HEK293 (cell line): ENCODE data around the gene ZNF174.

Source experiments
- HOXC10 ChIP-seq: sonication (generic); formaldehyde crosslinking; IDR thresholded peaks from 2 replicates; pipeline ENCODE4 v1.8.1; 2023; ENCODE audit warnings: mild to moderate bottlenecking, missing genetic modification reagents
- KLF1 ChIP-seq: fragments of 450-650 bp; formaldehyde crosslinking; IDR thresholded peaks from 2 replicates; pipeline ENCODE4 v1.5.1; 2016; ENCODE audit warnings: missing biosample characterization, missing genetic modification characterization
- PATZ1 ChIP-seq: fragments of 450-650 bp; formaldehyde crosslinking; IDR thresholded peaks from 2 replicates; pipeline ENCODE4 v1.5.1; 2016; ENCODE audit warnings: missing biosample characterization, missing genetic modification characterization
- SCRT1 ChIP-seq: fragments of 450-650 bp; formaldehyde crosslinking; IDR thresholded peaks from 2 replicates; pipeline ENCODE4 v1.5.1; 2016; ENCODE audit warnings: missing biosample characterization, missing genetic modification characterization, borderline replicate concordance
- TSHZ1 ChIP-seq: fragments of 450-650 bp; formaldehyde crosslinking; IDR thresholded peaks from 2 replicates; pipeline ENCODE4 v1.5.1; 2016; ENCODE audit warnings: missing biosample characterization, missing genetic modification characterization, borderline replicate concordance
- ZBTB1 ChIP-seq: fragments of 450-650 bp; formaldehyde crosslinking; IDR thresholded peaks from 2 replicates; pipeline ENCODE4 v1.5.1; 2016; ENCODE audit warnings: missing biosample characterization, missing genetic modification characterization
- ZBTB11 ChIP-seq: fragments of 450-650 bp; formaldehyde crosslinking; conservative IDR thresholded peaks from 2 replicates; pipeline ENCODE4 v1.5.1; 2016; ENCODE audit warnings: low read depth, missing biosample characterization, missing genetic modification characterization
- ZBTB20 ChIP-seq: fragments of 450-650 bp; formaldehyde crosslinking; IDR thresholded peaks from 2 replicates; pipeline ENCODE4 v1.5.1; 2016; ENCODE audit warnings: missing biosample characterization, missing genetic modification characterization
- ZEB2 ChIP-seq: fragments of 450-650 bp; formaldehyde crosslinking; IDR thresholded peaks from 2 replicates; pipeline ENCODE4 v1.5.1; 2016; ENCODE audit warnings: missing biosample characterization, missing genetic modification characterization
- ZNF10 ChIP-seq: fragments of 450-650 bp; formaldehyde crosslinking; IDR thresholded peaks from 2 replicates; pipeline ENCODE4 v1.5.1; 2017; ENCODE audit warnings: missing biosample characterization, missing genetic modification characterization
- ZNF138 ChIP-seq: fragments of 450-650 bp; formaldehyde crosslinking; IDR thresholded peaks from 2 replicates; pipeline ENCODE4 v1.5.1; 2016; ENCODE audit warnings: missing biosample characterization, missing genetic modification characterization, borderline replicate concordance
- ZNF140 ChIP-seq: fragments of 450-650 bp; formaldehyde crosslinking; IDR thresholded peaks from 2 replicates; pipeline ENCODE4 v1.5.1; 2016; ENCODE audit warnings: missing biosample characterization, missing genetic modification characterization
- ZNF16 ChIP-seq: fragments of 450-650 bp; formaldehyde crosslinking; IDR thresholded peaks from 2 replicates; pipeline ENCODE4 v1.5.1; 2016; ENCODE audit warnings: low read depth, missing biosample characterization, missing genetic modification characterization
- ZNF214 ChIP-seq: fragments of 450-650 bp; formaldehyde crosslinking; IDR thresholded peaks from 2 replicates; pipeline ENCODE4 v1.5.1; 2017; ENCODE audit warnings: missing biosample characterization, mild to moderate bottlenecking, missing genetic modification characterization, borderline replicate concordance
- ZNF274 ChIP-seq, 2 experiments: fragments of 200-500 bp in 1 of 2; fragments of 450-650 bp in 1 of 2; sonication (Bioruptor generic) in 1 of 2; formaldehyde crosslinking in 1 of 2; IDR thresholded peaks; 2 replicates each; pipeline versions ENCODE4 v1.5.1 to v1.6.1; 2014 to 2016; ENCODE audit warnings: borderline replicate concordance in 1 of 2, inconsistent platforms in 1 of 2, low read length in 1 of 2, missing biosample characterization in 1 of 2, missing genetic modification characterization in 1 of 2
- ZNF324 ChIP-seq: fragments of 450-650 bp; formaldehyde crosslinking; IDR thresholded peaks from 2 replicates; pipeline ENCODE4 v1.5.1; 2016; ENCODE audit warnings: missing biosample characterization, missing genetic modification characterization
- ZNF416 ChIP-seq: fragments of 450-650 bp; formaldehyde crosslinking; IDR thresholded peaks from 2 replicates; pipeline ENCODE4 v1.5.1; 2016; ENCODE audit warnings: missing biosample characterization, missing genetic modification characterization
- ZNF488 ChIP-seq: fragments of 450-650 bp; formaldehyde crosslinking; IDR thresholded peaks from 2 replicates; pipeline ENCODE4 v1.5.1; 2016; ENCODE audit warnings: missing biosample characterization, missing genetic modification characterization
- ZNF548 ChIP-seq: fragments of 450-650 bp; formaldehyde crosslinking; IDR thresholded peaks from 2 replicates; pipeline ENCODE4 v1.5.1; 2016; ENCODE audit warnings: missing biosample characterization, missing genetic modification characterization
- ZNF596 ChIP-seq: fragments of 450-650 bp; IDR thresholded peaks from 2 replicates; pipeline ENCODE4 v1.5.0; 2018; ENCODE audit warnings: missing biosample characterization, mild to moderate bottlenecking, missing genetic modification characterization, moderate library complexity
- ZNF658 ChIP-seq: fragments of 450-650 bp; formaldehyde crosslinking; IDR thresholded peaks from 2 replicates; pipeline ENCODE4; 2016; ENCODE audit warnings: missing biosample characterization, missing genetic modification characterization
- ZNF701 ChIP-seq: fragments of 450-650 bp; formaldehyde crosslinking; IDR thresholded peaks from 2 replicates; pipeline ENCODE4 v1.5.1; 2016; ENCODE audit warnings: missing biosample characterization, missing genetic modification characterization
- ZNF768 ChIP-seq: fragments of 450-650 bp; formaldehyde crosslinking; IDR thresholded peaks from 2 replicates; pipeline ENCODE4 v1.5.1; 2018; ENCODE audit warnings: missing biosample characterization, mild to moderate bottlenecking, missing genetic modification characterization
- ZNF785 ChIP-seq: fragments of 450-650 bp; formaldehyde crosslinking; IDR thresholded peaks from 2 replicates; pipeline ENCODE4 v1.5.1; 2016; ENCODE audit warnings: missing biosample characterization, missing genetic modification characterization
- ZNF830 ChIP-seq: fragments of 450-650 bp; IDR thresholded peaks from 2 replicates; pipeline ENCODE4 v1.5.0; 2018; ENCODE audit warnings: missing biosample characterization, missing genetic modification characterization, low read depth, mild to moderate bottlenecking, moderate library complexity
- ZNF837 ChIP-seq: fragments of 450-650 bp; formaldehyde crosslinking; IDR thresholded peaks from 2 replicates; pipeline ENCODE4 v1.5.1; 2016; ENCODE audit warnings: missing biosample characterization, missing genetic modification characterization
- ZSCAN18 ChIP-seq: fragments of 450-650 bp; formaldehyde crosslinking; IDR thresholded peaks from 2 replicates; pipeline ENCODE4 v1.5.1; 2016; ENCODE audit warnings: missing biosample characterization, missing genetic modification characterization

Gene ZNF174

GRCh38 chr16:3457434-3458252 lies 56.6 kb downstream of the ZNF174 start (continued):
- no peak for TF ChIP-seq ZNF596 (tag by site-specific recombination)
- no peak for TF ChIP-seq ZNF488 (tag by site-specific recombination)
- TF ChIP-seq ZNF785 (tag by site-specific recombination): peak; percentile 99
- TF ChIP-seq ZNF837 (tag by site-specific recombination): no peak
- TF ChIP-seq ZNF138 (tag by site-specific recombination): no peak
- TF ChIP-seq ZNF548: no peak
- peak; percentile 55 for TF ChIP-seq KLF1
- peak; percentile 92 for TF ChIP-seq ZBTB20 (tag by site-specific recombination)
- TF ChIP-seq ZNF140 (tag by site-specific recombination): no peak
- peak; percentile 96 for TF ChIP-seq ZEB2
- no peak for TF ChIP-seq HOXC10 (CRISPR knock-in tag)
- no peak for TF ChIP-seq ZNF768 (tag by site-specific recombination)
- peak; percentile 62; the same call in 1 of the 2 replicates for TF ChIP-seq ZNF10 (tag by site-specific recombination)
- TF ChIP-seq ZNF274 (IDR thresholded peaks at IDR 0.05; ENCODE audit: low read length): no peak
- no peak for TF ChIP-seq ZNF274 (tag by site-specific recombination; IDR thresholded peaks at IDR 0.05; ENCODE audit: borderline replicate concordance)
- no peak for TF ChIP-seq TSHZ1 (tag by site-specific recombination)
- TF ChIP-seq ZNF701 (tag by site-specific recombination): no peak
- TF ChIP-seq ZNF16 (tag by site-specific recombination): no peak
- TF ChIP-seq ZNF658: no peak
- peak; percentile 84; the same call in 1 of the 2 replicates for TF ChIP-seq ZNF324 (tag by site-specific recombination)
- TF ChIP-seq ZNF214 (tag by site-specific recombination): no peak
- TF ChIP-seq ZNF416 (tag by site-specific recombination): no peak
- TF ChIP-seq ZBTB1 (tag by site-specific recombination): no peak
- TF ChIP-seq ZSCAN18 (tag by site-specific recombination): 0 out of 2 replicates have a peak, but pooled peaks have one; percentile 27
- TF ChIP-seq ZNF830: no peak
- TF ChIP-seq PATZ1: peak; percentile 99
- peak; percentile 76 for TF ChIP-seq ZBTB11
- no peak for TF ChIP-seq SCRT1 (tag by site-specific recombination)
